ENCODE measurements around the gene ARSG.

DNA sequence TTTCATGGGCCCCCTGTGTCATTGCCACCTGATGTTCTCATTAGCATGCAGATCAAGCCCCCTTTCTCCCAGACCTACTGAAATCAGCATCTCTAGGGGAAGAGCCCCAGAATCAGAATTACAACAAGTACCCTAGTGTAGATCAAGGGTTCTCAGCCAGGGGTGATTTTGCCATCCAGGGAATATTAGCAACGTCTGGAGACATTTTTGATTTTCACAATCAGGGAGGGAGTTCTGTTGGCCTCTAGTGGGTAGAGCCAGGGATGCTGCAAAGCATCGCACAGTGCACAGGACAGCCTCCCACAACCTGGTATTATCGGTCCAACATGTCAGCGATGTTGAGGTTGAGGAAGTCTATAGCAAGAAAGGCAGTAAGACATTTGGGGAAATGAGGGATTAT is 36.1 kb upstream of the ARSG start:
- TF ChIP-seq CTCF (IDR thresholded peaks at IDR 0.05) (no peak), EZH2 (IDR thresholded peaks at IDR 0.05; ENCODE audit: borderline replicate concordance, insufficient read depth, low read depth, low read length, poor library complexity, severe bottlenecking) (no peak)

All from B cell (primary cell).